Measurements from ENCODE around the gene MNAT1.

MNAT1 gene

GRCh38 chr14:60723907-60724618 is 10.5 kb upstream of the MNAT1 start, which contains the start of gene SIX4 (continued):
- TF ChIP-seq ZBTB8A (tag by site-specific recombination; IDR thresholded peaks at IDR 0.05) (0 out of 2 replicates have a peak, but pooled peaks have one; percentile 20), EGR2 (tag by site-specific recombination; IDR thresholded peaks at IDR 0.05; ENCODE audit: low read depth) (peak; percentile 99), REPIN1 (tag by site-specific recombination; IDR thresholded peaks at IDR 0.05; ENCODE audit: low read depth) (no peak), ZNF138 (tag by site-specific recombination; IDR thresholded peaks at IDR 0.05; ENCODE audit: borderline replicate concordance) (no peak), GLIS2 (tag by site-specific recombination; IDR thresholded peaks at IDR 0.05) (peak; percentile 59), KLF9 (tag by site-specific recombination; IDR thresholded peaks at IDR 0.05; ENCODE audit: low read depth) (peak; percentile 42; the same call in 1 of the 2 replicates), ZNF529 (tag by site-specific recombination; IDR thresholded peaks at IDR 0.05; ENCODE audit: insufficient replicate concordance) (no peak), ZNF302 (tag by site-specific recombination; IDR thresholded peaks at IDR 0.05; ENCODE audit: low read depth) (no peak), ZBTB20 (tag by site-specific recombination; IDR thresholded peaks at IDR 0.05) (no peak), SETDB1 (IDR thresholded peaks at IDR 0.05; ENCODE audit: insufficient read length, low read length) (no peak), ZNF548 (tag by site-specific recombination; IDR thresholded peaks at IDR 0.05) (no peak), INSM2 (tag by site-specific recombination; IDR thresholded peaks at IDR 0.05) (no peak), ZNF521 (tag by site-specific recombination; IDR thresholded peaks at IDR 0.05) (no peak), ZNF621 (tag by site-specific recombination; IDR thresholded peaks at IDR 0.05) (no peak), ZNF544 (tag by site-specific recombination; IDR thresholded peaks at IDR 0.05) (no peak), ZSCAN16 (tag by site-specific recombination; IDR thresholded peaks at IDR 0.05) (no peak), ZBTB6 (tag by site-specific recombination; IDR thresholded peaks at IDR 0.05) (no peak), ZNF473 (tag by site-specific recombination; IDR thresholded peaks at IDR 0.05) (no peak), ZNF639 (tag by site-specific recombination; IDR thresholded peaks at IDR 0.05) (no peak), ZNF423 (tag by site-specific recombination; IDR thresholded peaks at IDR 0.05) (no peak), ZBTB10 (tag by site-specific recombination; IDR thresholded peaks at IDR 0.05) (no peak), ZNF768 (tag by site-specific recombination; IDR thresholded peaks at IDR 0.05) (no peak), ZNF280D (tag by site-specific recombination; IDR thresholded peaks at IDR 0.05) (no peak), ZNF692 (tag by site-specific recombination; IDR thresholded peaks at IDR 0.05) (no peak), ZNF366 (tag by site-specific recombination; conservative IDR thresholded peaks at IDR 0.05) (peak; percentile 96), TRIM28 (IDR thresholded peaks at IDR 0.05; ENCODE audit: borderline replicate concordance, low read length) (no peak), ZNF629 (tag by site-specific recombination; IDR thresholded peaks at IDR 0.05) (0 out of 2 replicates have a peak, but pooled peaks have one; percentile 43), ZNF530 (tag by site-specific recombination; IDR thresholded peaks at IDR 0.05; ENCODE audit: low read depth) (no peak), ZNF433 (tag by site-specific recombination; IDR thresholded peaks at IDR 0.05; ENCODE audit: low read depth) (no peak), ZNF585B (tag by site-specific recombination; IDR thresholded peaks at IDR 0.05) (no peak)

Data from HEK293 (cell line).